ENCODE measurements around the gene TEX9.
"Not testable (repeated sequence)": the region's sequence is repeated elsewhere in the genome, so short reads cannot be mapped to it uniquely, and the experiment has no call there.

The TEX9 gene

DNA sequence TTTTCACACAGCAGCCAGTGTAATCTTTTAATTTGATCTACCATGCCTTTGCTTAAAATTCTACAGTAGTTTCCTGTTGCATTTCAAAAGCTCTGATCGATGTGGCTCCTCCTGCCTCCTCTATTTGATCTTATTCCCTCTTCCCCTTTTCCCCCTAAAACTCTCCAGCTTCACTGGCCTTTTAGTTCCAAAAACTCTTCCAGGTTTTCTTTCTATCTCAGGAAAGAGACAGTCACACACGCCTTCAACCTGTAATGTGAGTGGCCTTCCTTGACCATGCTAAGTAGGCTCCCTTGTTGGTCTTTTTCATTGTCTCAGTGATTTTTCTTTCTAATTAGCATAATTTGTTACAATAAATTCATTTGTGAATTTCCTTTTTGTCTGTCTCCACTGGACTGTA is 985 bp downstream of the TEX9 start:
- DNase-seq (ENCODE audit: low read depth): no peak

- DNase-seq (ENCODE audit: low read depth): no peak
Measured at GRCh38 chr15:56367156-56367555, 1.9 kb downstream of the TEX9 start.

- no peak for DNase-seq (ENCODE audit: low read depth)
Measured at GRCh38 chr15:56369234-56369633, 4.0 kb downstream of the TEX9 start.

GRCh38 chr15:56371495-56372147 is 6.4 kb downstream of the TEX9 start:
- DNase-seq (ENCODE audit: low read depth): no peak

DNA sequence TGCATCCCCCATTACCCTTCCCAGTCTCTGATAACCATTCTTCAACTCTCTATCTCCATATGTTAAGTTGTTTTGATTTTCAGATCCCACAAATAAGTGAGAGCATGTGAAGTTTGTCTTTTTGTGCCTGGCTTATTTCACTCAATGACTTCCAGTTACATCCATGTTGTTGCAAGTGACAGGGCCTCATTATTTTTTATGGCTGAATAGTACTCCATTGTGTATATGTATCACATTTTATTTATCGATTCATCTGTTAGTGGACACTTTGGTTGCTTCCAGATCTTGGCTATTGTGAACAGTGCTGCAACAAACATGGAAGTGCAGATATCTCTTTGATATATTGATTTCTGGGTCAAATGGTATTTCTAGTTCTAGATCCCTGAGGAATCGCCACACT is 9.5 kb downstream of the TEX9 start:
- DNase-seq (ENCODE audit: low read depth): not testable (repeated sequence)

DNA sequence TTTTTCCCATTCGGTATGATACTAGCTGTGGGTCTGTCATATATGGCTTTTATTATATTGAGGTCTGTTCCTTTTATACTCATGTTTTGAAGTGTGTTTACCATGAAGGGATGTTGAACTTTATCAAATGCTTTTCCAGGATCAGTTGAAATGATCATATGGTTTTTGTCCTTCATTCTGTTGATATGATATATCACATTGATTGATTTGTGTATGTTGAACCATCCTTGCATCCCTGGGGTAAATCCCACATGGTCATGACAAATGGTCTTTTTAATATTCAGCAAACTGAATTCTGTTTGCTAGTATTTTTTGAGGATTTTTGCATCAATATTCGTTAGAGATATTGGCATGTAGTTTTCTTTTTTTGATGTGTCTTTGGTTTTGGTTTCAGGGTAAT is 12.6 kb downstream of the TEX9 start:
- DNase-seq (ENCODE audit: low read depth): not testable (repeated sequence)

DNA sequence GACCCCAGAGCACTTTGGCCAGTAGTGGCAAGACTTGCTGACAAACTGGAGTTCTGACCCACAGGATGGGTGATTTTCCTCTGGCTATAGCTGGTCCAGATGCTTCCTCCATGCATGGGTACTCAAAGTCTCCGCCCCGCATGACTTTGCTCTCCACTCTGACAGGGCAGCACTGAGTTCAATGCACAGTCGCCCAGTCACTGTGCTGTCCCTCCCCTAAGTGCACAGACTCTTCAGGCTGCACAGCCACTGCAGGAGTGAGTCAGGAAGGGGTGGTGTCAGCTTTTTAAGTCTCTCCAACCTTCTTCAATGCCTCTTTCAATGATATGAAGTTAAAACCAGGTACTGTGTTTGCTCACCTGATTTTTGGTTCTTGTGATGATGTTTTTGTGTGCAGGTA is 17.8 kb downstream of the TEX9 start:
- no peak for DNase-seq (ENCODE audit: low read depth)

GRCh38 chr15:56385908-56386307 is 20.7 kb downstream of the TEX9 start:
- DNase-seq (ENCODE audit: low read depth): no peak

DNA sequence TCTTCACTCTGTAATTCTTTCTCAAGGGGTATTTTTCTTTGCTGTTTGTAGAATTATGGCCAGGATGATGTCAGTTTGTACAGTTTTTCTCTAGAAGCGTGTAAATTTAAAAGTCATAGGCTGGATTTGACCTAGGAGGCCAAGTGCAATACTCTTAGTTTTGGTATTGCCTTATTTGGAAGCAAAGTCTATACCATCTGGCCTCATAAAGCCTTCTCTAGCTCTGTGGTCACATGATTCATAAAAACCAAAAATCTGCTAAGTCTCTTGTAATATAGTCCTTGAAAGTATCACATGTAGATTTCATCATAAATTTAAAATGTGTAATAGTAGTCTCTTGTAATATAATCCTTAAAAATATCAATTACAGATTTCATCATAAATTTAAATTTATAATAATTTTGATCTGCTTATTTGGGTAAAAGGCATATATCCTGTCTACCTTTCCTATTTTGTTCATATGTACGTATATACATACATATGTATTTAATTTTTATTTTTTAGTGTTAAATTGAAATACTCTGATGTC is 25.6 kb downstream of the TEX9 start:
- DNase-seq (ENCODE audit: low read depth): no peak

DNA sequence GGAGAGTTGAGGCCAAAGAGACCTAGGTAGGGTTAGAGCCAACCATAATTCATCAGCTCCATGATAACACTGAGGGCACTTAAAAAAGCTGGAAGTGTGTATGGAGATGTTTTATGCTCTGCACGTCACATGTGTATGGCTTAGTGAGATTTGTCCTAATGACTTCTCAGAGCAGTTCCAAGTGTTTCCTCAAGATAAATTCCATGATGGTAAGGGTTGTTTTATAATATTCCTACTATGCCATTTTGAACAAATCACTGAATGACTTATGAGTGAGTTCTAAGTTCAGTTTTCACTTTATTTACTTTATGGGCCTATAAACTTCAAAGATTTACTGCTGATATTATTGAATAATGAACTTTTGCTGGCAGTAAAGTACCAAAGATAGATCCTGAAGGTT is 28.1 kb downstream of the TEX9 start:
- DNase-seq (ENCODE audit: low read depth): no peak

GRCh38 chr15:56394909-56395308 is 29.7 kb downstream of the TEX9 start:
- DNase-seq (ENCODE audit: low read depth): no peak

DNA sequence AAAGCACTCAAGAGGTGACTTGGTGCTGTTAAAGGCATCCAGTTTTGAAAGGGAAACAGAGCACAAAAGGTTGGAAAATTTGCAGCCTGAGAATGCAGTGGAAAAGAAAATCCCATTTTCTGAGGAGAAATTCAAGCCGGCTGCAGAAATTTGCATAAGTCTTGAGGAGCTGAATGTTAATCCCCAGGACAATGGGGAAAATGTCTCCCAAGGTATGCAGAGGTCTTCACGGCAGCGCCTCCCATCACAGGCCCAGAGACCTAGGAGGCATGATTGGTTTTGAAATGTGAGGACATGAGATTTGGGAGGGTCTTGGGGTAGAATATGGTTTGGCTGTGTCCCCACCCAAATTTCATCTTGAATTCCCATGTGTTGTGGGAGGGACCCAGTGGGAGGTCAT is 32.1 kb downstream of the TEX9 start:
- DNase-seq (ENCODE audit: low read depth): not testable (repeated sequence)

GRCh38 chr15:56399209-56399608 is 34.0 kb downstream of the TEX9 start:
- not testable (repeated sequence) for DNase-seq (ENCODE audit: low read depth)

- DNase-seq (ENCODE audit: low read depth): no peak
Measured at GRCh38 chr15:56410721-56411120, 45.5 kb downstream of the TEX9 start.

DNA sequence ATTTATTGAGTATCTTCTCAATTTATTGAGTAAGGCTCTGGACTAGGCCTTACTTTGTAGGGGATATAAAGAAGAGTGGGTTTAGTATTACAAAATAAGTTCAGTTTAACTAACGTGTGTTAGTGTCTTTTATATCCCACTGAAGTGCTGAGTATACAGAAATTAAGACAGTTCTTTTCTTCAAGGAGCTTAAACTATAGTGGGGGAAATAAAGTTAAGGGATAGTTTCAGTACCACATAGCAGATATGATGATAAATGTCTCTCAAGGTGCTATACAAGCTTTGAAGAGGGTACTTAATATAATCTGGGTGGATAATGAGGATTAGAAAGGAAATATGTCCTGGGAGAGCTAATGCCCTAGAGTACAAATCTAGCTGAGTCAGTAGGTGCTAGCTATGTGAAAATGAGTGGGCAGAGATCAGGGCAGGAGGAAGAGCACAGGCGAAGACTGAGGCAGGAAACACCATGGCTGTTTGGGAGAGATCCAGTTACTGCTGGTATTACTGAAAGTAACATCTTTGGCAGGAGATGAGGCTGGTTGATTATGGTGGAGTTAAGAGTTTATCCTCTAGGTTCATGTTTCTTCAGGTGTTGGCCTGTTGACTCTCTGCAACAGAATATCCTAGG is 46.0 kb downstream of the TEX9 start:
- no peak for DNase-seq (ENCODE audit: low read depth)

- DNase-seq (ENCODE audit: low read depth): not testable (repeated sequence)
Measured at GRCh38 chr15:56413114-56413733, 48.0 kb downstream of the TEX9 start.

DNA sequence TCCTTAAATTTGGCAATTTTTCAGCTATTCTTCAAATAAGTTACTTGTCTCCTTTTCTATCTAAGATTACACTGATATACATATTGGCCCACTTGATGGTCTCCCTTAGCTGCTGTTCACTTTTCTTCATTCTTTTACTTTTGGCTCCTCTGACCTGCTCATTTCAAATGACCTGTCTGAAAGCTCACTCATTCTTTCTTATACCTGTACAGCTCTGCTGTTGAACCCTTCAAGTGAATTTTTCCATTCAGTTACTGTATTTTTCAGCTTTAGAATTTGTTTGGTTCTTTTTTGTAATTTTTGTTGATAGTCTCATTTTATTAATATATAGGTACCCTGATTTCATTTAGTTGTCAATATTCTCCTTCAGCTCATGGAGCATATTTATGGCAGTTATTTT is 60.0 kb downstream of the TEX9 start:
- DNase-seq (ENCODE audit: low read depth): no peak

DNA sequence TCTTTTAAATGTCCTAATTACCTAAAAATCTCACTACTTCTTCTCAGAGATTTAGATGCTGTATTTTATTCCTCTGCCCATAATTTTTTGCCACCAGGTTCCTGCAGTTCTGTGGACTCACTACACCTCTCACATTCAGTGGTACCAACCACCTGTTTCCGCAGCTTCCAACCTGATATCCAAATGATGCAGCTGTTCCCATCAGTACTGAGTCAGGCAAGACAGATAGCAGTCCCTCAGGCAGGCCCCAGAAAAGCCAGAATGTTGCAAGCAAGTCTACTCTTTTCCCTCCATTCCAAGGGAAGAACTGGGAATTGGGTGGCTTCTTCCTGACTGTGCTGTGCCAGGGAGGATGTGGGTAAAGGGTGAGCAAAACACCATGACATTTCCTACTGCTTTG is 60.8 kb downstream of the TEX9 start:
- DNase-seq (ENCODE audit: low read depth): no peak

- no peak for DNase-seq (ENCODE audit: low read depth)
Measured at GRCh38 chr15:56428821-56429458, 63.7 kb downstream of the TEX9 start.

DNA sequence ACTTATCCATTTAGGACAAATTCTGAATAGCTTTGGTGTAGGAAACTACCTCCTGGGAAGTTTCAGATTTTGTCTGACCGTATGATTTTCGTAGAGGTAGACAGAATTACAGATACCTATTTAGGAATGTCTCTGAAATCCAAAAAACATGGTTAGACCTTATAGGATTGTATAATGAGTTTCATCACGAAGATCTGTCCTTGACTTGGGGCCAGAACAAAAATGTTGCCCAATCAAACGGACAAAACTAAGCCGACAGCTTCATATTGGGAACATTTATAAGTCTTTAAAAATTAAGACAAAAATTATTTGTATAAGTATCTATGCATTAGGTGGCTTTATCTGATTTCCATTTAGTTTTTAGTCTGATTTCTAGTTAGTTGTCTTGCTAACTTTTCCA is 67.1 kb downstream of the TEX9 start:
- DNase-seq (ENCODE audit: low read depth): no peak

- no peak for DNase-seq (ENCODE audit: low read depth)
Measured at GRCh38 chr15:56440214-56440770, 75.1 kb downstream of the TEX9 start.

DNA sequence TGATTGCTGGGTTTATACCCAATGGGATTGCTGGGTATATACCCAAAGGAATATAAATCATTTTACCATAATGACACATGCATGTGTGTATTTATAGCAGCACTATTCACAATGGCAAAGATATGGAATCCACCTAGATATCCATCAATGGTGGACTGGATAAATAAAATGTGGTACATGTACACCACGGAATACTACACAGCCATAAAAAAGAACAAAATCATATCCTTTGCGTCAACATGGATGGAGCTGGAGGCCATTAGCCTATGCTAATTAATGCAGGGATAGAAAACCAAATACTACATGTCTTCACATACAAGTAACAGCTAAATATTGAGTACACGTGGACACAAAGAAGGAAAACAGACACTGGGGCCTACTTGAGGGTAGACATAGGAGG is 77.1 kb downstream of the TEX9 start:
- DNase-seq (ENCODE audit: low read depth): no peak

DNA sequence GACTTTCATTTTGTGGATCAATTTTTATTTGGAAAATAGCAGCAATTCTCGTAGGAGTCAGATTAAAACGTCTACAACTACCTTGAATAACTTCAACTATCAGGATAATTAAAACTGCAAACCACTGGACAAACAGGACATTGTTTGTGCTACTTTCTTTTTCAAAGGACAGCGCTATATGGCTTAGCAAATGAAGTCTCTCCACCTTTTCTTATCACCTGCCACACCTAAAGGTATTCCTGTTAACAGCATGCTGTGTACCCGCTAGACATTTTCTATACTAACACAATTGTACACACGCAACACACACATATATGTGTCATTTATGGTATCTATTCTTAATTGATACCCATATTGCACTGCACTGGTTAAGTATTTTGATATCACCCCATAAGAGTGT is 80.5 kb downstream of the TEX9 start:
- no peak for DNase-seq (ENCODE audit: low read depth)
